ENCODE results near the gene ZFP36L1. TPM values are rescaled to one million over a fixed set of nuclear protein-coding genes. Genes with fewer than 3 reads are reported as not detected.

The ZFP36L1 gene
- total RNA-seq, 1 experiment from 2014 or later, result 94.8 TPM

DNA sequence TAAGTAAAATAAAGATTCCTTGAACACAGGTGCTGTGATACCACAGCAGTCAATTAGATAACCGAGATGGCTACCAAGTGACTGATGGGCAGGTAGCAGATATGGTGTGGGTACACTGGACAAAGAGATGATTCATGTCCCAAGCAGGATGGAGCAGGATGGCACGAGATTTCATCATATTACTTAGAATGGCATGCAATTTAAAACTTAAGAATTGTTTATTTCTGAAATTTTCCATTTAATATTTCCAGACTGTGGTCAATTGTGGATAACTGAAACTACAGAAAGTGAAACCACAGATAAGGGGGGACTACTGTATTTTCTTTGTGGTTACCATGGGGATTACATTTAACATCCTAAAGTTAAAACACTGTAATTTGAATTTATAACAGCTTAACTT lies 7.5 kb upstream of the ZFP36L1 start:
- no peaks in the 10 kb centered on the region for H3K27me3 Mint-ChIP-seq (ENCODE audit: insufficient read depth, unreplicated experiment)

DNA sequence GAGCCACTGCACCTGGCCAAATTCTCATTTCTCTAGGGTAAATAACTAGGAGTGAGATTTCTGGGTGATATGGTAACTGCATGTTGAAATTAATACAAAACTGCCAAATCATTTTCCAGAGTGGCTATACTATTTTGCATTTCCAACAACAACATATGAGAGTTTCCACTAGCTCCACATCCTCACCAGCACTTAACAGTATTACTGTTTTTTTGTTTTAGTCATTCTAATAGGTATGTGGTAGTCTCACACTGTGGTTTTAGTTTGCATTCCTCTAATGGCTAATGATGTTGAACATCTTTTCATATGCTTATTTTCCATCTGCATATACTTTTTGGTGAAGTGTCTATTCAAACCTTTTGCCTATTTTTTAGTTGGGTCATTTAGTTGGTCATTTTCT lies 5.8 kb upstream of the ZFP36L1 start:
- Histone ChIP-seq H3K4me1 (peaks cover 10% of the 10 kb centered on the region), H3K27me3 (replicated peaks; ENCODE audit: control insufficient read depth, insufficient read depth, low read length) (no peaks in the 10 kb centered on the region), H3K9me3 (no peaks in the 10 kb centered on the region; the same call in 1 of the 2 replicates), H3K4me3 (ENCODE audit: low read depth, low read length) (no peak overlapping the region), H3K36me3 (ENCODE audit: control insufficient read depth, insufficient read depth, low read length) (no peaks in the 10 kb centered on the region)
- Mint-ChIP-seq H3K4me1 (ENCODE audit: low read depth, unreplicated experiment) (peaks cover 10% of the 10 kb centered on the region), H3K27me3 (ENCODE audit: insufficient read depth, unreplicated experiment) (no peaks in the 10 kb centered on the region), H3K27ac (ENCODE audit: unreplicated experiment) (no peak overlapping the region), H3K4me3 (ENCODE audit: unreplicated experiment) (no peak overlapping the region), H3K36me3 (ENCODE audit: insufficient read depth, unreplicated experiment) (peaks cover 38% of the 10 kb centered on the region), H3K9me3 (ENCODE audit: unreplicated experiment) (peaks cover 12% of the 10 kb centered on the region)
- no peak for DNase-seq
- no TSS peak for BruUV-seq (replicated peaks)
- intact Hi-C loops (cut with micrococcal nuclease; ENCODE audit: unreplicated experiment), result loop anchor here (10.0 kb wide), 1 partner anchor 274 kb away; no protein-coding TSS in a partner anchor
- POLR2A ChIA-PET, result no interaction called here
- no peak for TF ChIP-seq CTCF (IDR thresholded peaks at IDR 0.05; ENCODE audit: insufficient read depth in 1 of 2, low read depth in 1 of 2, low read length in 1 of 2, severe bottlenecking in 1 of 2, unreplicated experiment in 1 of 2)
- CTCF ChIA-PET, result no interaction called here

More for the DNA sequence above, 7.5 kb upstream of the ZFP36L1 start:
- H3K4me3 Mint-ChIP-seq (ENCODE audit: unreplicated experiment), result no peak overlapping the region
- H3K9me3 ChIP-seq, result no peaks in the 10 kb centered on the region; the same call in 1 of the 2 replicates
- H3K9me3 Mint-ChIP-seq (ENCODE audit: unreplicated experiment), result peaks cover 12% of the 10 kb centered on the region
- BruUV-seq (replicated peaks), result no TSS peak
- intact Hi-C loops (cut with micrococcal nuclease; ENCODE audit: unreplicated experiment), result no loop called here
- TF ChIP-seq CTCF (IDR thresholded peaks at IDR 0.05; ENCODE audit: insufficient read depth in 1 of 2, low read depth in 1 of 2, low read length in 1 of 2, severe bottlenecking in 1 of 2, unreplicated experiment in 1 of 2), result no peak
- no peak overlapping the region for H3K4me3 ChIP-seq (ENCODE audit: low read depth, low read length)
- H3K27ac Mint-ChIP-seq (ENCODE audit: unreplicated experiment), result no peak overlapping the region
- H3K27me3 ChIP-seq (replicated peaks; ENCODE audit: control insufficient read depth, insufficient read depth, low read length), result no peaks in the 10 kb centered on the region
- peaks cover 10% of the 10 kb centered on the region for H3K4me1 Mint-ChIP-seq (ENCODE audit: low read depth, unreplicated experiment)
- ChIA-PET CTCF (no interaction called here), POLR2A (no interaction called here)
- DNase-seq, result no peak
- no peaks in the 10 kb centered on the region for H3K36me3 ChIP-seq (ENCODE audit: control insufficient read depth, insufficient read depth, low read length)
- H3K36me3 Mint-ChIP-seq (ENCODE audit: insufficient read depth, unreplicated experiment), result peaks cover 21% of the 10 kb centered on the region
- H3K4me1 ChIP-seq, result peaks cover 10% of the 10 kb centered on the region

DNA sequence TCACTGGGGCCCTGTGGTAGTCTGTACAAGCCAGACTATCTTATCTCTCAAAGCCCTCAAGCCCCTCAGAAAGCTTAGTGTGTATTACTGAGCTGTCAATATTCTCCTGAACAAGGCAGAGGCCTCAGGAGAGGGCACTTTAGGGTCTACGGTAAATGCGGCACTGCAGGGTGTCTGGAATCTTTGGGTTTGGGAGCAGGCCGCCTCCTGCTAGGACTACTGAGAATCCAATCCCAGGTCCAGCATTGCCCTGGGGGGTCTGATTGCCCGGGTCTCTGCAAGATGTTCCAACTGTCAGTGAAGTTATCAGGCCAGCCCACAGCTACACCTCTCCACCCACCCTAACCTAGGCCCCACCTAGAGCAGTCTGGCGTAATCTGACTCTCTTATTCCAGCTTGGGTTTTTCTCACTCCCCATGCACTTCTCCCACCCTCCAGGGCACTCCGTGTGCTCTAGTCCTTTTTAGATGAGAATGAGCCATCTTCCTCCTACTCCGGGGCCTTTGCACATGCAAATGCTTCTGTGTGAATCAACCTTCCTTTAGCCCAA lies 4.3 kb upstream of the ZFP36L1 start:
- H3K27me3 ChIP-seq (replicated peaks; ENCODE audit: control insufficient read depth, insufficient read depth, low read length), result no peaks in the 10 kb centered on the region
- peaks cover 10% of the 10 kb centered on the region for H3K4me1 ChIP-seq
- no peaks in the 10 kb centered on the region; the same call in 1 of the 2 replicates for H3K9me3 ChIP-seq
- H3K36me3 ChIP-seq (ENCODE audit: control insufficient read depth, insufficient read depth, low read length), result no peaks in the 10 kb centered on the region
- H3K4me3 Mint-ChIP-seq (ENCODE audit: unreplicated experiment), result peak overlapping the region; percentile 7
- no peak overlapping the region for H3K4me3 ChIP-seq (ENCODE audit: low read depth, low read length)
- peak overlapping the region; percentile 96 for H3K27ac Mint-ChIP-seq (ENCODE audit: unreplicated experiment)
- peaks cover 10% of the 10 kb centered on the region for H3K4me1 Mint-ChIP-seq (ENCODE audit: low read depth, unreplicated experiment)
- no TSS peak for BruUV-seq (replicated peaks)
- peaks cover 11% of the 10 kb centered on the region for H3K9me3 Mint-ChIP-seq (ENCODE audit: unreplicated experiment)
- no peak for TF ChIP-seq CTCF (IDR thresholded peaks at IDR 0.05; ENCODE audit: insufficient read depth in 1 of 2, low read depth in 1 of 2, low read length in 1 of 2, severe bottlenecking in 1 of 2, unreplicated experiment in 1 of 2)
- ChIA-PET POLR2A (no interaction called here), CTCF (interaction anchor here (1.4 kb wide), 1 partner anchor 30 kb away, joined by 4 read pairs; no protein-coding TSS in a partner anchor)
- H3K36me3 Mint-ChIP-seq (ENCODE audit: insufficient read depth, unreplicated experiment), result peaks cover 52% of the 10 kb centered on the region
- DNase-seq, result peak in 1 of 2 experiments; percentile 55
- intact Hi-C loops (cut with micrococcal nuclease; ENCODE audit: unreplicated experiment), result loop anchor here (10.0 kb wide), 1 partner anchor 272 kb away; no protein-coding TSS in a partner anchor
- no peaks in the 10 kb centered on the region for H3K27me3 Mint-ChIP-seq (ENCODE audit: insufficient read depth, unreplicated experiment)

Measured in Caco-2 (cell line).